Measurements from ENCODE around the gene FBXW9.

Gene FBXW9

GRCh38 chr19:12685831-12686230, 10.6 kb downstream of the FBXW9 start:
- in situ Hi-C loops (cut with MboI; ENCODE audit: low sequenced_read_pairs): no loop called here

- in situ Hi-C loops (cut with MboI; ENCODE audit: low sequenced_read_pairs): no loop called here
Observed at GRCh38 chr19:12681074-12681987, 15.1 kb downstream of the FBXW9 start, which contains the start of gene DHPS. Gene DHPS, minus strand, starts transcription at chr19:12681880. Its CDS starts 114 bp downstream, at chr19:12681766.

- in situ Hi-C loops (cut with MboI; ENCODE audit: low sequenced_read_pairs): no loop called here
Observed at GRCh38 chr19:12680034-12680433, 16.4 kb downstream of the FBXW9 start.

GRCh38 chr19:12678039-12678438, 18.4 kb downstream of the FBXW9 start:
- in situ Hi-C loops (cut with MboI; ENCODE audit: low sequenced_read_pairs): loop anchor here (10.0 kb wide), 1 partner anchor 113 kb away; no protein-coding TSS in a partner anchor

- in situ Hi-C loops (cut with MboI; ENCODE audit: low sequenced_read_pairs): loop anchor here (10.0 kb wide), 1 partner anchor 112 kb away; no protein-coding TSS in a partner anchor
Observed at GRCh38 chr19:12676928-12677327, 19.5 kb downstream of the FBXW9 start.

- in situ Hi-C loops (cut with MboI; ENCODE audit: low sequenced_read_pairs): loop anchor here (10.0 kb wide), 1 partner anchor 112 kb away; no protein-coding TSS in a partner anchor
Observed at GRCh38 chr19:12676384-12676792, 20.0 kb downstream of the FBXW9 start.

GRCh38 chr19:12675940-12676339, 20.5 kb downstream of the FBXW9 start:
- in situ Hi-C loops (cut with MboI; ENCODE audit: low sequenced_read_pairs): loop anchor here (10.0 kb wide), 1 partner anchor 111 kb away; no protein-coding TSS in a partner anchor

GRCh38 chr19:12675399-12675798, 21.0 kb downstream of the FBXW9 start:
- in situ Hi-C loops (cut with MboI; ENCODE audit: low sequenced_read_pairs): loop anchor here (10.0 kb wide), 1 partner anchor 111 kb away; no protein-coding TSS in a partner anchor

- in situ Hi-C loops (cut with MboI; ENCODE audit: low sequenced_read_pairs): loop anchor here (10.0 kb wide), 1 partner anchor 108 kb away; no protein-coding TSS in a partner anchor
Observed at GRCh38 chr19:12672744-12673143, 23.7 kb downstream of the FBXW9 start.

- in situ Hi-C loops (cut with MboI; ENCODE audit: low sequenced_read_pairs): loop anchor here (10.0 kb wide), 1 partner anchor 106 kb away; no protein-coding TSS in a partner anchor
Observed at GRCh38 chr19:12670159-12670928, 26.1 kb downstream of the FBXW9 start.

GRCh38 chr19:12669270-12670158, 26.9 kb downstream of the FBXW9 start:
- in situ Hi-C loops (cut with MboI; ENCODE audit: low sequenced_read_pairs): loop anchor here (10.0 kb wide), 1 partner anchor 105 kb away; no protein-coding TSS in a partner anchor

- in situ Hi-C loops (cut with MboI; ENCODE audit: low sequenced_read_pairs): no loop called here
Observed at GRCh38 chr19:12668932-12669269, 27.5 kb downstream of the FBXW9 start.

- in situ Hi-C loops (cut with MboI; ENCODE audit: low sequenced_read_pairs): no loop called here
Observed at GRCh38 chr19:12668346-12668745, 28.1 kb downstream of the FBXW9 start.

- in situ Hi-C loops (cut with MboI; ENCODE audit: low sequenced_read_pairs): no loop called here
Observed at GRCh38 chr19:12667731-12668302, 28.6 kb downstream of the FBXW9 start.

GRCh38 chr19:12666265-12667048, 30.0 kb downstream of the FBXW9 start, which contains the start of the genes MAN2B1 and WDR83:
Gene MAN2B1, minus strand, starts transcription at chr19:12666742. Its CDS starts 41 bp downstream, at chr19:12666701.
Gene WDR83, plus strand, starts transcription at chr19:12666807. Its CDS starts 2,984 bp downstream, at chr19:12669791.
- in situ Hi-C loops (cut with MboI; ENCODE audit: low sequenced_read_pairs): no loop called here

- in situ Hi-C loops (cut with MboI; ENCODE audit: low sequenced_read_pairs): no loop called here
Observed at GRCh38 chr19:12665671-12666264, 30.7 kb downstream of the FBXW9 start.

- in situ Hi-C loops (cut with MboI; ENCODE audit: low sequenced_read_pairs): no loop called here
Observed at GRCh38 chr19:12665281-12665573, 31.2 kb downstream of the FBXW9 start.

- in situ Hi-C loops (cut with MboI; ENCODE audit: low sequenced_read_pairs): no loop called here
Observed at GRCh38 chr19:12664406-12665280, 31.8 kb downstream of the FBXW9 start.

Data from HL-60/S4 (cell line).